ENCODE measurements around the gene BAZ2B. TPM values are rescaled to one million over a fixed set of nuclear protein-coding genes. Genes with fewer than 3 reads are reported as not detected.

BAZ2B gene
- total RNA-seq, 1 experiment from 2014 or later = 43.3 TPM

DNA sequence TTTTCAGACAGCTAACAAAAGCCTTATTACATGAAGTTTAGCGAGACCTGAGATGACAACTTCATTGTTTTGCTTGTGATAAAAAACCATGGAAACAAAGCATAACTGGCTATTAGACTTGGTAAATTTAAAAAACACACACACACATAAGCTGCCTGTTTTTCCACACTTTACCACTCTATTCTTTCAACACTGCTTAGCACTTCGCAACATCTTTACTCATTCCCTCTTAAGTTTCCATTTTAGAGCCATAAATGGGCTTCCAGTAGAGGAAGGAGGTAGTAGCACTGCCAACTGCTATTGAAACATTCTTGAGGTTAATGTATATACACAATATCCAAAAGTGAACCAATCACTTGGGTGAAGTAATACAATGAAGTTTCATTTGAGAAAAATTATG, 54.1 kb downstream of the BAZ2B start:
- BruUV-seq (replicated peaks) = no TSS peak
- Mint-ChIP-seq H3K4me3 (ENCODE audit: low read depth, unreplicated experiment) (no peak overlapping the region), H3K27me3 (ENCODE audit: unreplicated experiment) (no peaks in the 10 kb centered on the region), H3K36me3 (ENCODE audit: insufficient read depth, unreplicated experiment) (no peaks in the 10 kb centered on the region), H3K9me3 (ENCODE audit: low read depth, unreplicated experiment) (no peaks in the 10 kb centered on the region), H3K4me1 (ENCODE audit: low read depth, unreplicated experiment) (peaks cover 5% of the 10 kb centered on the region), H3K27ac (ENCODE audit: unreplicated experiment) (no peak overlapping the region)
- CTCF ChIA-PET = no interaction called here
- no peak for DNase-seq
- intact Hi-C loops (cut with micrococcal nuclease; ENCODE audit: unreplicated experiment) = no loop called here
- TF ChIP-seq, protein P1, sequence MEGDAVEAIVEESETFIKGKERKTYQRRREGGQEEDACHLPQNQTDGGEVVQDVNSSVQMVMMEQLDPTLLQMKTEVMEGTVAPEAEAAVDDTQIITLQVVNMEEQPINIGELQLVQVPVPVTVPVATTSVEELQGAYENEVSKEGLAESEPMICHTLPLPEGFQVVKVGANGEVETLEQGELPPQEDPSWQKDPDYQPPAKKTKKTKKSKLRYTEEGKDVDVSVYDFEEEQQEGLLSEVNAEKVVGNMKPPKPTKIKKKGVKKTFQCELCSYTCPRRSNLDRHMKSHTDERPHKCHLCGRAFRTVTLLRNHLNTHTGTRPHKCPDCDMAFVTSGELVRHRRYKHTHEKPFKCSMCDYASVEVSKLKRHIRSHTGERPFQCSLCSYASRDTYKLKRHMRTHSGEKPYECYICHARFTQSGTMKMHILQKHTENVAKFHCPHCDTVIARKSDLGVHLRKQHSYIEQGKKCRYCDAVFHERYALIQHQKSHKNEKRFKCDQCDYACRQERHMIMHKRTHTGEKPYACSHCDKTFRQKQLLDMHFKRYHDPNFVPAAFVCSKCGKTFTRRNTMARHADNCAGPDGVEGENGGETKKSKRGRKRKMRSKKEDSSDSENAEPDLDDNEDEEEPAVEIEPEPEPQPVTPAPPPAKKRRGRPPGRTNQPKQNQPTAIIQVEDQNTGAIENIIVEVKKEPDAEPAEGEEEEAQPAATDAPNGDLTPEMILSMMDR (IDR thresholded peaks at IDR 0.05; ENCODE audit: unreplicated experiment) = no peak

DNA sequence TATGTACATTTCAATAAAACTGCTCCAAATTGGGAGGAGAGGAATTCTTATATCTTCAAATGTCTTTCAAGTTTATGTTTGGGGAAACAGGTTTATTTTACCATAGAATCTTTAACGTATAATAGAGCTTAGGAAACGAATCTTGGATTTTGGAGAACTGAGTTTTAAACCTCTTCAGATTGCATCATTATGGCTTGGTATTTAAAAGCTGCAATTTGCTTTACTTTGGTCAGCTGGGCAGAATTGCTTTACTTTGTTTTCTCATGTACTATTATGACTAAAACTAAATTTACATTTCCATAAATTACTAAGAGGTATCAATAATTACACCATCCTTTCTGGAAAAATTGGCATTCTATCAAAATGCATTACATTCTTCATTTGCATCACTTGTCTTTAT, 54.6 kb downstream of the BAZ2B start:
- H3K9me3 Mint-ChIP-seq (ENCODE audit: low read depth, unreplicated experiment) = no peaks in the 10 kb centered on the region
- CTCF ChIA-PET = interaction anchor here (0.8 kb wide), 1 partner anchor 53 kb away, joined by 5 read pairs; no protein-coding TSS in a partner anchor
- no peaks in the 10 kb centered on the region for H3K36me3 Mint-ChIP-seq (ENCODE audit: insufficient read depth, unreplicated experiment)
- H3K27me3 Mint-ChIP-seq (ENCODE audit: unreplicated experiment) = no peaks in the 10 kb centered on the region
- TF ChIP-seq, protein P1 (IDR thresholded peaks at IDR 0.05; ENCODE audit: unreplicated experiment) = no peak
- peaks cover 10% of the 10 kb centered on the region for H3K4me1 Mint-ChIP-seq (ENCODE audit: low read depth, unreplicated experiment)
- no peak for DNase-seq
- intact Hi-C loops (cut with micrococcal nuclease; ENCODE audit: unreplicated experiment) = no loop called here
- H3K4me3 Mint-ChIP-seq (ENCODE audit: low read depth, unreplicated experiment) = no peak overlapping the region
- no peak overlapping the region for H3K27ac Mint-ChIP-seq (ENCODE audit: unreplicated experiment)
- no TSS peak for BruUV-seq (replicated peaks)

DNA sequence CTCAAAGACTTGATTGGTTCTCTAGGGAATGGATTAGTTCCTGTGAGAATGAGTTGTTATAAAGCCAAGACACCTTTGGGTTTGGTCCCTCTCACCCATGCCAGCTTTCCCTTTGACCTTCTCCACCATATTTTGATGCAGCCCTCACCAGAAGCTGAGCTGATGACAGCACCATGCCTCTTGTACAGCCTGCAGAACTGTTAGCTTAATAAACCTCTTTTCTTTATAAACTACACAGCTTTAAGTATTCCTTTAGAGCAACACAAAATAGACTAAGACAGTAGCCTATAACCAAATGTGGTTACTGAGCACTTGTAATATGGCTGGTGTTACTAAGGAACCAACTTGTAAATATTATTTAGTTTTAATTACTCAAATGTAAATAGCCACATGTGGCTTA, 55.1 kb downstream of the BAZ2B start:
- no TSS peak for BruUV-seq (replicated peaks)
- Mint-ChIP-seq H3K27me3 (ENCODE audit: unreplicated experiment) (no peaks in the 10 kb centered on the region), H3K4me3 (ENCODE audit: low read depth, unreplicated experiment) (no peak overlapping the region), H3K27ac (ENCODE audit: unreplicated experiment) (no peak overlapping the region), H3K4me1 (ENCODE audit: low read depth, unreplicated experiment) (peaks cover 12% of the 10 kb centered on the region), H3K9me3 (ENCODE audit: low read depth, unreplicated experiment) (no peaks in the 10 kb centered on the region), H3K36me3 (ENCODE audit: insufficient read depth, unreplicated experiment) (no peaks in the 10 kb centered on the region)
- intact Hi-C loops (cut with micrococcal nuclease; ENCODE audit: unreplicated experiment) = no loop called here
- TF ChIP-seq, protein P1 (IDR thresholded peaks at IDR 0.05; ENCODE audit: unreplicated experiment) = no peak
- CTCF ChIA-PET = interaction anchor here (0.8 kb wide), 1 partner anchor 54 kb away, joined by 5 read pairs; no protein-coding TSS in a partner anchor
- no peak for DNase-seq

DNA sequence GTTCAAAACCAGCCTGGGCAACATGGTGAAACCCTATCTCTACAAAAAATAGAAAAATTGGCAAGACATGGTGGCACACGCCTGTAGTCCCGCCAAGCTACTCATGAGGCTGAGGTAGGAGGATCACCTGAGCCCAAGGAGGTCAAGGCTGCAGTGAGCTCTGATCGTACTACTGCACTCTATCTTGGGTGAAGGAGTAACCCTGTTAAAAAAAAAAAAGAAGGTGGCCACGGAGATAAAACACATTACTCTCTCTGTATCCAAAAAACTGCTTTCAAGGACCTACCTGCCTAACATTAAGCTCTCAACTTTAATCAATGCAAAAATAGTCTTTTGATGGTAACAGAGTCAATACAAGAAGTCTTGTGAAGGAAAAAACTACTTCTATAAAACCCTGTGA, 57.3 kb downstream of the BAZ2B start:
- Mint-ChIP-seq H3K27ac (ENCODE audit: unreplicated experiment) (no peak overlapping the region), H3K27me3 (ENCODE audit: unreplicated experiment) (no peaks in the 10 kb centered on the region), H3K9me3 (ENCODE audit: low read depth, unreplicated experiment) (no peaks in the 10 kb centered on the region), H3K4me1 (ENCODE audit: low read depth, unreplicated experiment) (peaks cover 12% of the 10 kb centered on the region), H3K36me3 (ENCODE audit: insufficient read depth, unreplicated experiment) (no peaks in the 10 kb centered on the region), H3K4me3 (ENCODE audit: low read depth, unreplicated experiment) (no peak overlapping the region)
- no TSS peak for BruUV-seq (replicated peaks)
- TF ChIP-seq, protein P1 (IDR thresholded peaks at IDR 0.05; ENCODE audit: unreplicated experiment) = no peak
- intact Hi-C loops (cut with micrococcal nuclease; ENCODE audit: unreplicated experiment) = no loop called here
- DNase-seq = no peak
- CTCF ChIA-PET = no interaction called here

Data from Calu3 (cell line).